ENCODE data around the gene CDH24. TPM values are rescaled to one million over a fixed set of nuclear protein-coding genes. Genes with fewer than 3 reads are reported as not detected.
A peak's percentile ranks its signal among the peaks of the same experiment; 100 is the strongest.

CDH24 gene
- total and polyA plus RNA-seq, 2 of the 13 experiments (the other 11 are each of a cell fraction or from before 2014, with no cell fraction given), result 0.69 to 0.99 TPM

DNA sequence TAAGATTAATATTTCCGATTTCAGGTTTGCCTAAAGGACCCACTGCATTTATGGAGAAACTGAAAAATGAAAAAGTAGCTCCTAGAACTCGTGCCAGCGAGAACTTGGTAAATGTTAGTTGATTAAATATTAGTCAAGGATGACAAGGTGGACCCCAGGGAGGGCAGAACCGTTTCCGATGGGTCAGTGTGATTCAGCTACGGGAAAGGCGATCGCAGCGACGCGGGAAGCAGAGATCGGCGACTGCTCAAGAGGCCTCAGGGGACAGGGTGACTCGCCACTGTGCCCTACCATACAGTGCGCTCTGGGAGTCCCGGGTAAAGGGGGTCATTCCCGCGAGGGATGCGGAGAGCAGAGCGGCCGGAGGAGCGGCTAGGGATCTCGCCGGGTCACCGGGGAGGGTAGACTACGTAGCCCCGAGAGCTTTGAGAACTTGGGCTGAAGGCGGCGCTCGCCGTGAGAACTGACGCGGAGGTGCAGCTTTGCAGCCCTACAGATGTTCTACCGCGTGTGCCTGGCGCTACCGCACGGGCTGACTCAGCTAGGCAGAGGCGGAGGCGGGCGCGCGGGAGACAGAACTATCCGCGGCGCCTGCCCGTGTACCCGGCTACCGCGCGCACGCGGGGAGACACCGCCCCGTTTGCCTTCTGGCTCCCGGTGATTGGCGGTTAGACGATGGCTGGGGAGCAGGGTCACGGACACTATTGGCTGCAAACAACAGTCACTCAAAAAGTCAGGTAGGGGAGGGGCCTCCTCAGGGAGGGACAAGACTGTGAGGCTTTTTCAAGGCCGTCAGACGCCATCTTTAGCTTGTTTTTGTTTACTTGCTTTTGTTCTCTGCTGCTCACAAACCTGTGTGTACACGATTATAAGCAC, 50.5 kb downstream of the CDH24 start (continued):
- TF ChIP-seq SNAPC5 (CRISPR knock-in tag; IDR thresholded peaks at IDR 0.05; ENCODE audit: borderline replicate concordance) (peak; percentile 90), ZNF878 (CRISPR knock-in tag; IDR thresholded peaks at IDR 0.05) (peak; percentile 90; the same call in 1 of the 2 replicates), ZBTB20 (CRISPR knock-in tag; IDR thresholded peaks at IDR 0.05; ENCODE audit: borderline replicate concordance, low read depth) (peak; percentile 97), ZNF44 (CRISPR knock-in tag; IDR thresholded peaks at IDR 0.05) (peak; percentile 99), ZBTB1 (CRISPR knock-in tag; IDR thresholded peaks at IDR 0.05; ENCODE audit: borderline replicate concordance) (peak; percentile 96; the same call in 1 of the 2 replicates), PRMT3 (CRISPR knock-in tag; IDR thresholded peaks at IDR 0.05; ENCODE audit: borderline replicate concordance, low read depth) (peak; percentile 64; the same call in 1 of the 2 replicates), SKI (IDR thresholded peaks at IDR 0.05; ENCODE audit: partially characterized antibody) (peak; percentile 86), ZNF18 (CRISPR knock-in tag; IDR thresholded peaks at IDR 0.05; ENCODE audit: insufficient replicate concordance) (peak; percentile 97), MTF1 (CRISPR knock-in tag; IDR thresholded peaks at IDR 0.05) (peak; percentile 93), FOXA3 (CRISPR knock-in tag; IDR thresholded peaks at IDR 0.05) (peak; percentile 74), MYC (CRISPR knock-in tag; IDR thresholded peaks at IDR 0.05; ENCODE audit: borderline replicate concordance) (peak; percentile 99), ZNF740 (CRISPR knock-in tag; IDR thresholded peaks at IDR 0.05) (peak; percentile 90)
- TF ChIP-seq, protein P1, sequence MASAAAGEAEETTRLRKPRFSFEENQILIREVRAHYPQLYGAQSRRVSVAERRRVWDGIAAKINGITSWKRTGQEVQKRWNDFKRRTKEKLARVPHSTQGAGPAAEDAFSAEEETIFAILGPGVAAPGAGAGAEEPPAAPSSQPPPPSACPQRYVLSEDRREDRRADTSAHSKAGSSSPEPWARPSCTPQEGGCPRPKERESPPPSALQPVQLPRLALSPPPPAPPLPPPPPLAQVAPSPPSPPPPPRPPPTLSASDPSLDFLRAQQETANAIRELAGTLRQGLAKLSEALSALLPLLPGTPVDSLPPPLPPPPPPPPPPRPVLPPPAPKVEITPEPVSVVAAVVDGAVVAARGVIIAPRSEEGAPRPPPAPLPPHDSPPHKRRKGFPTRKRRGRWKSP (CRISPR knock-in tag; IDR thresholded peaks at IDR 0.05), result peak; percentile 99
- TF ChIP-seq, protein P2, sequence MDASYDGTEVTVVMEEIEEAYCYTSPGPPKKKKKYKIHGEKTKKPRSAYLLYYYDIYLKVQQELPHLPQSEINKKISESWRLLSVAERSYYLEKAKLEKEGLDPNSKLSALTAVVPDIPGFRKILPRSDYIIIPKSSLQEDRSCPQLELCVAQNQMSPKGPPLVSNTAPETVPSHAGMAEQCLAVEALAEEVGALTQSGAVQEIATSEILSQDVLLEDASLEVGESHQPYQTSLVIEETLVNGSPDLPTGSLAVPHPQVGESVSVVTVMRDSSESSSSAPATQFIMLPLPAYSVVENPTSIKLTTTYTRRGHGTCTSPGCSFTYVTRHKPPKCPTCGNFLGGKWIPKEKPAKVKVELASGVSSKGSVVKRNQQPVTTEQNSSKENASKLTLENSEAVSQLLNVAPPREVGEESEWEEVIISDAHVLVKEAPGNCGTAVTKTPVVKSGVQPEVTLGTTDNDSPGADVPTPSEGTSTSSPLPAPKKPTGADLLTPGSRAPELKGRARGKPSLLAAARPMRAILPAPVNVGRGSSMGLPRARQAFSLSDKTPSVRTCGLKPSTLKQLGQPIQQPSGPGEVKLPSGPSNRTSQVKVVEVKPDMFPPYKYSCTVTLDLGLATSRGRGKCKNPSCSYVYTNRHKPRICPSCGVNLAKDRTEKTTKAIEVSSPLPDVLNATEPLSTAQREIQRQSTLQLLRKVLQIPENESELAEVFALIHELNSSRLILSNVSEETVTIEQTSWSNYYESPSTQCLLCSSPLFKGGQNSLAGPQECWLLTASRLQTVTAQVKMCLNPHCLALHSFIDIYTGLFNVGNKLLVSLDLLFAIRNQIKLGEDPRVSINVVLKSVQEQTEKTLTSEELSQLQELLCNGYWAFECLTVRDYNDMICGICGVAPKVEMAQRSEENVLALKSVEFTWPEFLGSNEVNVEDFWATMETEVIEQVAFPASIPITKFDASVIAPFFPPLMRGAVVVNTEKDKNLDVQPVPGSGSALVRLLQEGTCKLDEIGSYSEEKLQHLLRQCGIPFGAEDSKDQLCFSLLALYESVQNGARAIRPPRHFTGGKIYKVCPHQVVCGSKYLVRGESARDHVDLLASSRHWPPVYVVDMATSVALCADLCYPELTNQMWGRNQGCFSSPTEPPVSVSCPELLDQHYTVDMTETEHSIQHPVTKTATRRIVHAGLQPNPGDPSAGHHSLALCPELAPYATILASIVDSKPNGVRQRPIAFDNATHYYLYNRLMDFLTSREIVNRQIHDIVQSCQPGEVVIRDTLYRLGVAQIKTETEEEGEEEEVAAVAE (CRISPR knock-in tag; IDR thresholded peaks at IDR 0.05; ENCODE audit: borderline replicate concordance), result peak; percentile 95
- TF ChIP-seq, protein P3, sequence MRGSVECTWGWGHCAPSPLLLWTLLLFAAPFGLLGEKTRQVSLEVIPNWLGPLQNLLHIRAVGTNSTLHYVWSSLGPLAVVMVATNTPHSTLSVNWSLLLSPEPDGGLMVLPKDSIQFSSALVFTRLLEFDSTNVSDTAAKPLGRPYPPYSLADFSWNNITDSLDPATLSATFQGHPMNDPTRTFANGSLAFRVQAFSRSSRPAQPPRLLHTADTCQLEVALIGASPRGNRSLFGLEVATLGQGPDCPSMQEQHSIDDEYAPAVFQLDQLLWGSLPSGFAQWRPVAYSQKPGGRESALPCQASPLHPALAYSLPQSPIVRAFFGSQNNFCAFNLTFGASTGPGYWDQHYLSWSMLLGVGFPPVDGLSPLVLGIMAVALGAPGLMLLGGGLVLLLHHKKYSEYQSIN (CRISPR knock-in tag; IDR thresholded peaks at IDR 0.05; ENCODE audit: borderline replicate concordance), result peak; percentile 64; the same call in 1 of the 2 replicates
